ENCODE data around the gene CSNK1G1. TPM values are rescaled to one million over a fixed set of nuclear protein-coding genes. Genes with fewer than 3 reads are reported as not detected.

The CSNK1G1 gene
- 13.6 to 19.5 TPM (median 17.2 TPM) in 5 replicates for total RNA-seq (2022; extraction: Qiagen RNA extraction)

GRCh38 chr15:64355944-64356709 is at the start of gene CSNK1G1:
Gene CSNK1G1, minus strand, starts transcription at chr15:64356173. Its CDS starts 55,674 bp downstream, at chr15:64300499.

DNA sequence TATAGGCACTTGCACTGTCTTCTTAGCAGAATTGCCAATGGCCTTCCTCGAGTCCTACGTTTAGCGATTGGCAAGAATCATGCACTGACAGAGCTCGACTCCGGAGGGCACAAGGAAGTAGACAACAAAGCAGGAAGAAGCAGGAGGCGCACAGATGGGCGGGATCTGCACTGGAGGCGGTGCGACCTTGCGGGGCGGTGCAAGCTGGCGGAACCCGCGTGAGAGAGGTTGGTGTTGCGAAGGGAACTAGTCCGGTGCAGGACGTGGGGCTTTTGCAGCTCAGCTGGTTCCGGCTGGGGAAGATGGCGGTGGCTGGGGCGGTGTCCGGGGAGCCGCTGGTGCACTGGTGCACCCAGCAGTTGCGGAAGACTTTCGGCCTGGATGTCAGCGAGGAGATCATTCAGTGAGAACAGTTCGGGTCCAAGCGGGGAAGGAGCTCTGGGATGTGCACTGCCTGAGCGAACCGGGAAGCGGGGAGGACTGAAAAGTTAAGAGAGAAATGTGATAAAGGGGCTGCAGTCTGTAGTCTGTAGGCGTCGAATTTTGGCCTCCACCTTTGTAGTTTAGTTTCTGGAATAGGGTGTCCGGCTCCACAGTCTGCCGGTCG is 31.7 kb upstream of the CSNK1G1 start, which contains the start of gene TRIP4:
Gene TRIP4, plus strand, starts transcription at position 275 of the 607 bp plus-strand sequence. Its CDS starts 28 bp downstream, at position 303.

DNA sequence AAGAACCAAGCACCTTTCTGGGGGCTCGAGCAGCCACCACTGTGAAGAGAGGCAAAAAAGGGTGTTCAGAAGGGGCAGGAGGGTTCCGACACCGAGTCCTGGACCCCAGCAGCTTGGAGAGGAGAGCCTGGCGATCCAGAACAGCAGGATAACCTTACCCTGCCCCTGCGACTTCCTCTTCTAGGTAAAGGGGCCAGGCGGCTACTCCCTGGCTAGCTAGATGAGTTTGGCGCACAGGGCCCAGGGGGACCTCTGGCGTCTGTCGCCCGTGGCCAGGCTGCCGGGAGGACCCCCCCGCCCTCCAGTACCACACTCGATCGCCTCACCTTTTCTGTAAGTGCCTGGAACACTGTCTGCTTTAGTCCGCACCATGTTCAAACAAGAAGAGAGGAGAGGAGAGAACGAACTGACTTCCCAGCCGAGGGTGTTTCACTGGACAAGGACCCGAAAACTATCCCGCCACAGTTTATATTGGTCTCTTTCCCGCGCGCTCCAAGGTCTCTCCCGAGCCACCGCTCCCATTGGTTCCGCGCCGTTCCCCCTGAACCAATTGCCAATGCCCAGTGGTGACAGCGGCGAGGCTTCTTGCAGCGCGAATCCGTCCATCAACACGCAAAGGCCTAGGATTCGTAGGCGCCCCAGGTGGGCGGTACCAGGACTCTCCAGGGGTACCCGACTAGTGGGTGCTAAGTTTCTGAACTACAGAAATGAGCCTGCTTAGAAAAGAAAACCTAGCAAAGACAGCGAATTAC is 25.2 kb upstream of the CSNK1G1 start, which contains the start of gene PCLAF:
Gene PCLAF, minus strand, starts transcription at position 442 of the 752 bp plus-strand sequence. Its CDS starts 70 bp downstream, at position 372.

DNA sequence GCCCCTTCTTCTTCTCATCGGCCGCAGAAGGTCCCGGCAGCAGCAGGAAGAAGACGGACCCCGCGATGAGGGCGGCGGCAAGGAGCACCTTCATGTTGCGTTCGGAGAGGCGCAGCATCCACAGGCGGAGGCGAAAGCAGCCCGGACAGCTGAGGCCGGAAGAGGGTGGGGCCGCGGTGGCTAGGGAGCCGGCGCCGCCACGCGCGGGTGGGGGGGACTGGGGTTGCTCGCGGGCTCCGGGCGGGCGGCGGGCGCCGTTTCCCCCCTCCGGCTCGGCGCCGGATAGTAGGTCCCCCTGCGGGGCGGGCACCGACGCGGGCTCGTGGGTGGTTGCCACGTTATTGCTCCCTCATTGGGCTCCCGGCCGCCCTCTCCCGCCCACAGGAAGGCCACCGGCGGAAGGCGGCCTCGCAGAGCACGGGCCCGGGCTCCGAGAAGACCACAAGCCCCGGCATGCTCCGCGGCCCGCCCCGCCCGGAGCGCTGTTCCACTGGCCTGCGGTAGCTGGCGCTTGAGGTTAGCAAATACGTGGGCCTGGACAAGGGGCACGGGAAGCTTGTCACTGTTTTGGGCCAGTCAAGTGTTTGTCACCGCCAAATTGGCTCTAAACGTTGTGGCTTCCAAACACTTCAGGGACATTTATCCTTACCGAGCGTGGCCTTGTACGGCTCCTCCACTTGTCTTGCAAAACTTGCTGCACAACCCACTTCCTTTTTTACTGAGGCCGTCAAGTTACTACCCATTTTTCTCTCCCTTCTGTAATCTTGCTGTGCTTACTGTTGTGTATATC is 192.9 kb downstream of the CSNK1G1 start, which contains the start of gene PPIB:
Gene PPIB, minus strand, starts transcription at position 154 of the 790 bp plus-strand sequence. Its CDS starts 36 bp downstream, at position 118.

GRCh38 chr15:64151727-64152506 is 204.1 kb downstream of the CSNK1G1 start, which contains the start of gene SNX22:
Gene SNX22, plus strand, starts transcription at chr15:64151731. Its CDS starts 45 bp downstream, at chr15:64151776.

Other genes starting within 250 kb of the CSNK1G1 start
- 0.75 to 1.3 TPM (median 1.3 TPM) in 5 replicates for gene SNX22, start 204.4 kb downstream of the CSNK1G1 start, total RNA-seq (2022; extraction: Qiagen RNA extraction)
- 764 to 821 TPM (median 788 TPM) in 5 replicates for gene PPIB, start 193.2 kb downstream of the CSNK1G1 start, total RNA-seq (2022; extraction: Qiagen RNA extraction)
- gene PCLAF, start 25.3 kb upstream of the CSNK1G1 start, total RNA-seq (2022; extraction: Qiagen RNA extraction) = 160 to 251 TPM (median 177 TPM) in 5 replicates
- gene TRIP4, start 31.7 kb upstream of the CSNK1G1 start, total RNA-seq (2022; extraction: Qiagen RNA extraction) = 25.0 to 32.7 TPM (median 26.8 TPM) in 5 replicates
- gene ZNF609, start 104.4 kb upstream of the CSNK1G1 start, total RNA-seq (2022; extraction: Qiagen RNA extraction) = 15.4 to 27.3 TPM (median 21.1 TPM) in 5 replicates